GM18907 (cell line): Measurements from ENCODE around the gene VIPR2.

Experiments
- ATAC-seq: cut with Tn5 transposase; IDR thresholded peaks from one replicate; pipeline ENCODE4 v1.9.1; 2021; ENCODE audit warnings: mild to moderate bottlenecking, moderate library complexity; ENCODE audit not compliant: unreplicated experiment

The VIPR2 gene

GRCh38 chr7:159121476-159121875 lies 23.2 kb downstream of the VIPR2 start:
- no peak for ATAC-seq

GRCh38 chr7:159121068-159121467 lies 23.6 kb downstream of the VIPR2 start:
- no peak for ATAC-seq

GRCh38 chr7:159120540-159120919 lies 24.1 kb downstream of the VIPR2 start:
- ATAC-seq, result no peak

GRCh38 chr7:159119851-159120539 lies 24.7 kb downstream of the VIPR2 start:
- ATAC-seq, result no peak

GRCh38 chr7:159119026-159119741 lies 25.5 kb downstream of the VIPR2 start:
- ATAC-seq, result no peak

- no peak for ATAC-seq
Observed at GRCh38 chr7:159118623-159119022, 26.0 kb downstream of the VIPR2 start.

- no peak for ATAC-seq
Observed at GRCh38 chr7:159118197-159118595, 26.5 kb downstream of the VIPR2 start.

- ATAC-seq, result no peak
Observed at GRCh38 chr7:159117366-159118196, 27.1 kb downstream of the VIPR2 start.

- no peak for ATAC-seq
Observed at GRCh38 chr7:159116581-159117339, 27.9 kb downstream of the VIPR2 start.

- ATAC-seq, result no peak
Observed at GRCh38 chr7:159115601-159116501, 28.8 kb downstream of the VIPR2 start.

GRCh38 chr7:159114981-159115380 lies 29.7 kb downstream of the VIPR2 start:
- no peak for ATAC-seq

GRCh38 chr7:159114096-159114495 lies 30.6 kb downstream of the VIPR2 start:
- no peak for ATAC-seq

- no peak for ATAC-seq
Observed at GRCh38 chr7:159113056-159113455, 31.6 kb downstream of the VIPR2 start.

GRCh38 chr7:159112136-159113011 lies 32.3 kb downstream of the VIPR2 start:
- ATAC-seq, result no peak

GRCh38 chr7:159109653-159110035 lies 35.0 kb downstream of the VIPR2 start:
- ATAC-seq, result no peak

- ATAC-seq, result no peak
Observed at GRCh38 chr7:159108941-159109652, 35.6 kb downstream of the VIPR2 start.

- ATAC-seq, result no peak
Observed at GRCh38 chr7:159108491-159108890, 36.2 kb downstream of the VIPR2 start.

- no peak for ATAC-seq
Observed at GRCh38 chr7:159107161-159107892, 37.3 kb downstream of the VIPR2 start.
